ENCODE data around the gene JAK1.

The JAK1 gene

DNA sequence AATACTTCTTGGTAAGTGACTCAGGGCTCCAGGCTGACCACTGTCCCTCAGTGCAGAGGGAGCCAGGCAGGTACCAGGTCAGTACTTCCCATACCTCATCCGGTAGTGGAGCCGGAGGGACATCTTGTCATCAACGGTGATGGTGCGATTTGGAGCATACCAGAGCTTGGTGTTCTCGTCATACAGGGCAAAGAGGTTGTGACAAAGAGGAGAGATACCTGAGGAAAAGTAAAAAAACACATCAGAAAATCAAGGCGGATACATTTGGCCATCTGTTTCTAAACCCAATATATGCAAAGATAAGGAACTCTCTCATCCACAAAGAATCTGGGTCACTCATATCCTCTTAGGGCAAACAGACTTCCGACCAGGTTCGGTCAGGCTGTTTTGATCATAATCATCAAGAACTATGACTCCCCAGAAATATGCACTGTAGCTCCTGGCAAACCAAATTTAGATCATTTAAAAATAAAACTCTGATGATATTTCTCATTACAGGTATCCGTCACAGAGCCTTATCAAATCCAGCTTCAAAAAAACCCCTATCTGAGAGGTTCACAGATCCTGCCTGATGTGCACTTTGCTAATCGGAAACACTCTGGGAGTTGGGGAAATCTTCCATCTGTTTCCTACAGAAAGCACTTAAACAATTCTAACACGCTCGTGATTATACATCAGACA lies 87.3 kb downstream of the JAK1 start:
- no peaks in the 10 kb centered on the region for H3K9me3 ChIP-seq (ENCODE audit: insufficient read depth, low read length)
- H3K9ac ChIP-seq (ENCODE audit: insufficient read length, low read depth), result no peak overlapping the region
- H3K4me1 ChIP-seq (ENCODE audit: insufficient read depth, insufficient read length), result peaks cover under 1% of the 10 kb centered on the region
- no peak overlapping the region for H3K4me3 ChIP-seq (ENCODE audit: insufficient read length, low read depth)
- H3K36me3 ChIP-seq (ENCODE audit: insufficient read depth, insufficient read length, low read length), result peaks cover 46% of the 10 kb centered on the region
- H3K27me3 ChIP-seq (ENCODE audit: insufficient read depth, insufficient read length), result no peaks in the 10 kb centered on the region
- no peak for DNase-seq (ENCODE audit: low read depth, low spot score)
- TF ChIP-seq YY1 (IDR thresholded peaks at IDR 0.05; ENCODE audit: insufficient read depth, insufficient read length), result no peak
- TF ChIP-seq SUZ12 (IDR thresholded peaks at IDR 0.05; ENCODE audit: extremely low read depth, insufficient read depth, insufficient read length), result no peak
- TF ChIP-seq ZNF274 (IDR thresholded peaks at IDR 0.05; ENCODE audit: low read depth, low read length), result no peak

DNA sequence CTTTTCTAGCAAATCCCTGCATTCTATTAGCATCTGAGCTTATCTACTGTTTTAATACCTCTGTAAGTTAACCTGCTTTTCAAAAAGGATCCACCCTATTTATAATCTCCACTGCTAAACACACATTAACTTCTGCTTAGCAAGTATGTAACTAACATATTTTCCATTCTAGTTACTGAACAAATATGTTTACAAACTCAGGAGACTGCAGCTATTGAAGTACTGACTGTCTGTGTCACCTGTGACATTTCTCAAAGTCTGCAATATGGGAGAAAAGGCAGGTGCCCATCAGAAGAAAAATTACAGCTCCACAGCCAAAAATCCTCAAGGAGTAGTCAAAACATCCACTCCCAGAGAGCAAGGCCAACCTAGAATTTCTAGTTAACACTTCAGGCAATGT lies 88.3 kb downstream of the JAK1 start:
- Histone ChIP-seq H3K9me3 (ENCODE audit: insufficient read depth, low read length) (no peaks in the 10 kb centered on the region), H3K27me3 (ENCODE audit: insufficient read depth, insufficient read length) (no peaks in the 10 kb centered on the region), H3K4me1 (ENCODE audit: insufficient read depth, insufficient read length) (no peaks in the 10 kb centered on the region), H3K36me3 (ENCODE audit: insufficient read depth, insufficient read length, low read length) (peaks cover 51% of the 10 kb centered on the region), H3K9ac (ENCODE audit: insufficient read length, low read depth) (no peak overlapping the region), H3K4me3 (ENCODE audit: insufficient read length, low read depth) (no peak overlapping the region)
- TF ChIP-seq YY1 (IDR thresholded peaks at IDR 0.05; ENCODE audit: insufficient read depth, insufficient read length) (no peak), ZNF274 (IDR thresholded peaks at IDR 0.05; ENCODE audit: low read depth, low read length) (no peak), SUZ12 (IDR thresholded peaks at IDR 0.05; ENCODE audit: extremely low read depth, insufficient read depth, insufficient read length) (no peak)
- no peak for DNase-seq (ENCODE audit: low read depth, low spot score)

DNA sequence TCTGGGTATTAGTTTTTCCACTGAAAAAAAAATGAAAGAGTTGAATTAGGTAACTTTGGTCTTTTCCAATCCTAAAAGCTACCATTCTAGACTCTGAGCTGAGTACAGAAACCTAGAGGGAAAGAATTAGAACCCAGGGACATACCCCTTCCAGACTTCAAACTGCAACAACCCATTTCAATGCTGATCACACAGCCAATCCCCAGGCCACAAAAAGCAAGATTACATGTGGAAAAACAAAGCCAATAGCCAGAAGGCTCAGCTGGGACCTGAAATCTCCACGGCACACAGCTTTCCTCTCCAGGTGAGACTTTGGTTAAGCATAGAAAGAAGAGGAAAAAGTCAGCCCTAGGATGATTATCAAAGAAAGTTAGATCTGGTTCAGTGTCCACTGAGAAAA lies 88.8 kb downstream of the JAK1 start:
- no peaks in the 10 kb centered on the region for H3K4me1 ChIP-seq (ENCODE audit: insufficient read depth, insufficient read length)
- no peak for DNase-seq (ENCODE audit: low read depth, low spot score)
- H3K9ac ChIP-seq (ENCODE audit: insufficient read length, low read depth), result no peak overlapping the region
- H3K4me3 ChIP-seq (ENCODE audit: insufficient read length, low read depth), result no peak overlapping the region
- no peak for TF ChIP-seq YY1 (IDR thresholded peaks at IDR 0.05; ENCODE audit: insufficient read depth, insufficient read length)
- TF ChIP-seq SUZ12 (IDR thresholded peaks at IDR 0.05; ENCODE audit: extremely low read depth, insufficient read depth, insufficient read length), result no peak
- TF ChIP-seq ZNF274 (IDR thresholded peaks at IDR 0.05; ENCODE audit: low read depth, low read length), result no peak
- H3K27me3 ChIP-seq (ENCODE audit: insufficient read depth, insufficient read length), result no peaks in the 10 kb centered on the region
- H3K9me3 ChIP-seq (ENCODE audit: insufficient read depth, low read length), result no peaks in the 10 kb centered on the region
- H3K36me3 ChIP-seq (ENCODE audit: insufficient read depth, insufficient read length, low read length), result peaks cover 50% of the 10 kb centered on the region

DNA sequence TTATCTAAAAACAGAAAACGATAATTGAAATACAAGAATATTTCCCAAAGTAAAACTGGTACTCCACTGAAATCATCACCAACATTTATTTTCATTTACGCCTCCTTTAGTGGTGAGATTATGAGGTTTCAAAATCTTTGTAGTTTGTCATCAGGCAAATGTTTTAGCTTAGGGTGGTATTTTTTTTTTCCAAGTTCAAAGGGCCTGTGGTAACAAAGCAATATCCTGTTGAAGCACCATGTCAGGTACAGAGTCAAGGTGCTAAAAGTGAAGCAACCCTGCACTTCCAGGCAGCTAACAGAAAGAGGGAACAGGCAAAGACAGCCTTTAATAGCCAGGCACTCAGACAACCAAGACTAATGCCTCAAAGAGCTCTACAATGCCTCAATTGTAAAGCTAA lies 89.2 kb downstream of the JAK1 start:
- Histone ChIP-seq H3K27me3 (ENCODE audit: insufficient read depth, insufficient read length) (no peaks in the 10 kb centered on the region), H3K9me3 (ENCODE audit: insufficient read depth, low read length) (no peaks in the 10 kb centered on the region), H3K36me3 (ENCODE audit: insufficient read depth, insufficient read length, low read length) (peaks cover 48% of the 10 kb centered on the region), H3K4me1 (ENCODE audit: insufficient read depth, insufficient read length) (no peaks in the 10 kb centered on the region), H3K4me3 (ENCODE audit: insufficient read length, low read depth) (no peak overlapping the region), H3K9ac (ENCODE audit: insufficient read length, low read depth) (no peak overlapping the region)
- DNase-seq (ENCODE audit: low read depth, low spot score), result no peak
- no peak for TF ChIP-seq ZNF274 (IDR thresholded peaks at IDR 0.05; ENCODE audit: low read depth, low read length)
- TF ChIP-seq YY1 (IDR thresholded peaks at IDR 0.05; ENCODE audit: insufficient read depth, insufficient read length), result no peak
- TF ChIP-seq SUZ12 (IDR thresholded peaks at IDR 0.05; ENCODE audit: extremely low read depth, insufficient read depth, insufficient read length), result no peak

DNA sequence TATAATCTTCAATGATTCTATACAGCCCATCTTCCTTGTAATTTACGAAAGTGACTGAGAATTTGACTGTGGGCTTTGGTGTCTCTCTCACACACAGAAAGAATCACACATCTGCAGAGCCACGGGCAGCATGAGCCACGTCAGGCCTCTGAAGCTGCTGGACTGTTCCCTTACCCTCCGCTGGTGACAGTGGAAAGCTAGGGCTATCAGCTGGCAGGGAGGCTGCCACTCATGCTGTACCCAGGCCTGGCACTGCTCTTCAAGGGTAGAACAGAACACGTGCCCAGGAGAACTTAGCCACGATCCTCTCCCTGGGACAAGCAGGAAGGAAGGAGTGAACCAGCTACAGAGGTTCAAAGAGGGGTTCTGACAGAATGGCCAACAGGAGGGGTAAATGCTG lies 90.7 kb downstream of the JAK1 start:
- no peaks in the 10 kb centered on the region for H3K27me3 ChIP-seq (ENCODE audit: insufficient read depth, insufficient read length)
- peaks cover 57% of the 10 kb centered on the region for H3K36me3 ChIP-seq (ENCODE audit: insufficient read depth, insufficient read length, low read length)
- TF ChIP-seq SUZ12 (IDR thresholded peaks at IDR 0.05; ENCODE audit: extremely low read depth, insufficient read depth, insufficient read length) (no peak), YY1 (IDR thresholded peaks at IDR 0.05; ENCODE audit: insufficient read depth, insufficient read length) (no peak), ZNF274 (IDR thresholded peaks at IDR 0.05; ENCODE audit: low read depth, low read length) (no peak)

DNA sequence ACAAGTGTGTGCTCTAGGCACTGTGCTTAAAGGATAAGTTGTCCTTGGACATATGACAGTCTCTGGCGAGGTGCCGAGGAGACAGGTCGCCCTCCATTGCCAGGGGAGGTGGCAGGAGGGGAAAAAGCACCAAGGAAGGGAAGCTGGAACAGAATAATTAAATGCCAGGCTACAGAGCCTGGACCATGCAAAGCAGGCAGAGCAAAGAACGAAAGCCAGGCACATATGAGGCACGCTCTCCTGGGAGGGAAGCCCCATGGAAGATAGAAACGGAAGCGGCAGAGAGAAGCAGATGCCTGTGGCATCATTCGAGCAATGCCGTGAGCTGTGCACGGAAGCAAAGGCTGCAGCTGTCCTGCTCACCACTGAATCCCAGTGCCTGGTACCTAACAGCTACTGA lies 91.2 kb downstream of the JAK1 start:
- no peaks in the 10 kb centered on the region for H3K4me1 ChIP-seq (ENCODE audit: insufficient read depth, insufficient read length)
- H3K36me3 ChIP-seq (ENCODE audit: insufficient read depth, insufficient read length, low read length), result peaks cover 61% of the 10 kb centered on the region
- DNase-seq (ENCODE audit: low read depth, low spot score), result no peak
- no peaks in the 10 kb centered on the region for H3K27me3 ChIP-seq (ENCODE audit: insufficient read depth, insufficient read length)
- no peak overlapping the region for H3K9ac ChIP-seq (ENCODE audit: insufficient read length, low read depth)
- no peak overlapping the region for H3K4me3 ChIP-seq (ENCODE audit: insufficient read length, low read depth)
- H3K9me3 ChIP-seq (ENCODE audit: insufficient read depth, low read length), result no peaks in the 10 kb centered on the region
- TF ChIP-seq YY1 (IDR thresholded peaks at IDR 0.05; ENCODE audit: insufficient read depth, insufficient read length) (no peak), ZNF274 (IDR thresholded peaks at IDR 0.05; ENCODE audit: low read depth, low read length) (no peak), SUZ12 (IDR thresholded peaks at IDR 0.05; ENCODE audit: extremely low read depth, insufficient read depth, insufficient read length) (no peak)

More for the DNA sequence above, 90.7 kb downstream of the JAK1 start:
- H3K4me3 ChIP-seq (ENCODE audit: insufficient read length, low read depth), result no peak overlapping the region
- H3K9ac ChIP-seq (ENCODE audit: insufficient read length, low read depth), result no peak overlapping the region
- H3K9me3 ChIP-seq (ENCODE audit: insufficient read depth, low read length), result no peaks in the 10 kb centered on the region
- no peaks in the 10 kb centered on the region for H3K4me1 ChIP-seq (ENCODE audit: insufficient read depth, insufficient read length)
- DNase-seq (ENCODE audit: low read depth, low spot score), result no peak

DNA sequence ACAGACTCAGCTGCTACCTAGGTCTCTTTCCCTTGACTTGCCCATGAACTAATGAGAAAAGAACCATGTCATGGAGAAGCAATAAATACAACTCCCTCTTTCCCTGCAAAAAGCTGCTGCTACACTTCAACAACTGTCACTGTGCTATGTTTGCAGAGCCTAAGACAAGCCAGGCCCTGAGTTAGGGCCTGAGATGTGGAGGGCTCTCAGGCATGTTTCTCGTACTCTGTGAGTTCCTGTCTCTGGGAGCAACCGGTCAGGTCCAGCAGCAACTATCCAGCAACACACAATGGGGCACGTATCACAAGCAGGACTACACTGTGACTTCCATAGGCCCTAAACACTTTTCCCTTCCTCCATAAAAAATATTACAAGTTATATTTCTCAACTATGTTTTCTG lies 91.7 kb downstream of the JAK1 start:
- DNase-seq (ENCODE audit: low read depth, low spot score), result no peak
- H3K4me1 ChIP-seq (ENCODE audit: insufficient read depth, insufficient read length), result no peaks in the 10 kb centered on the region
- H3K9me3 ChIP-seq (ENCODE audit: insufficient read depth, low read length), result no peaks in the 10 kb centered on the region
- H3K36me3 ChIP-seq (ENCODE audit: insufficient read depth, insufficient read length, low read length), result peaks cover 65% of the 10 kb centered on the region
- H3K27me3 ChIP-seq (ENCODE audit: insufficient read depth, insufficient read length), result no peaks in the 10 kb centered on the region
- no peak overlapping the region for H3K4me3 ChIP-seq (ENCODE audit: insufficient read length, low read depth)
- no peak for TF ChIP-seq SUZ12 (IDR thresholded peaks at IDR 0.05; ENCODE audit: extremely low read depth, insufficient read depth, insufficient read length)
- TF ChIP-seq YY1 (IDR thresholded peaks at IDR 0.05; ENCODE audit: insufficient read depth, insufficient read length), result no peak
- no peak for TF ChIP-seq ZNF274 (IDR thresholded peaks at IDR 0.05; ENCODE audit: low read depth, low read length)
- no peak overlapping the region for H3K9ac ChIP-seq (ENCODE audit: insufficient read length, low read depth)

Measured in NT2/D1 (cell line).